GM19467 (cell line): Measurements from ENCODE around the gene TAB2.
"Not testable (repeated sequence)": the region's sequence is repeated elsewhere in the genome, so short reads cannot be mapped to it uniquely, and the experiment has no call there.

ENCODE experiments used
- ATAC-seq: cut with Tn5 transposase; IDR thresholded peaks from one replicate; pipeline ENCODE4 v1.9.1; 2021; ENCODE audit warnings: mild to moderate bottlenecking, moderate library complexity; ENCODE audit not compliant: unreplicated experiment

Gene TAB2

DNA sequence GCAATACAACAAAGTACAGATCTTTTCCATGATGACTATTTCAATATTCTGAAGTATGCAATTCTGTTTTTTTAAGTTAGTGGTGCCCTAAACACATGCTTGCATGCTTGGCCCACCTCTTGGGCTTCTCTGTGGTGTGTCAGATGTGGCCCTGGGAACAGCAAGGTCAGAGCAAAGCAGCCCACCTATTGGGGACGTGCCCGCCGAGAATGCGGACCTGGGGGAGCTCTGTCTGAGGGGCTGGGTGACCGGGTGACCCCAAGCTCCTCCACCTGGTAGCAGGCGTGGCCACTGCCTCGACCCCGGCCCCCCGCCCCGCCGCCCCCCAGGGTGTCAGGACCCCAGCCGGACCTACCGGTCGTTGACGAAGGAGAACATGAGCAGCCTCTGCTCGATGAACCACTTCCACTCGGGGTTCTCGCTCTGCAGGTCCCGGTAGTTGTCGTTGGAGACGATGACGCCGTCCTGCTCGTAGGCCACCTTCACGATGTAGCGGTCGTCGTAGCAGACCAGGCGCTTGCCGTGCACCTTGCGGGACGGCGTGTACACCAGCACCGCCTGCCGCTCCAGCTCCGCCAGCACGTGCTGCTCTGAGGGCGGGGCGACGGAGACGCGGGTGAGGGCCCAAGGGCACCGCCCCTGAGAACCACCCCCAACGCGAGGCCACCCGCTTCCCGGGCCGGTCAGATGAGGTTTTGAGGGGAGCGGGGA, 139.0 kb downstream of the TAB2 start:
- ATAC-seq, result no peak

DNA sequence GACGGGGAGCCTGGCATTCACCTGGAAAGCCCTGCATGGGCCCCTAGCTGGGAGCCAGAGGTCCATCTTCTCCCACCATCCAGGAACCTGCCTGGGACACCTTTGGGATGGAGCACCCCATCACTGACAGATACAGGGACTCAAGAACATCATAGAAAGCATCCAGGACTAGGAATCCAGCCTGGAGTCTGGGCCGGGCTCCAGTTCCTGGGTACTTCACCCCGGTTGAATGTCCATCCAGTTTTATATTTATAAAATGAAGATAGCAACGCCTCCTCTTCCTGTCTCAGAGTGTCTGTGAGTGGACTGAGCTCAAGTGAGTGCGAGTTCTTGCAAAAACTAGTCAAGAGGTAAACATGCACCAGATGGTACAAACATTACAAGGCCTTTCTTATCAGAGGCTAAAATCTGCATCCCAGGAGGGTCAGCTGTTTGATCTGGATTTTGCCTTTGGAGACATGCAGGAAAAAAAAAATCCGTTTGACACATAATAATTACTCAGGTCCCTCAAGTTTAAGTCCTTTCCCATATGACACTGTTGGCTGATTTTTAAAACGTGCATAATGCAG, 139.9 kb downstream of the TAB2 start:
- no peak for ATAC-seq

DNA sequence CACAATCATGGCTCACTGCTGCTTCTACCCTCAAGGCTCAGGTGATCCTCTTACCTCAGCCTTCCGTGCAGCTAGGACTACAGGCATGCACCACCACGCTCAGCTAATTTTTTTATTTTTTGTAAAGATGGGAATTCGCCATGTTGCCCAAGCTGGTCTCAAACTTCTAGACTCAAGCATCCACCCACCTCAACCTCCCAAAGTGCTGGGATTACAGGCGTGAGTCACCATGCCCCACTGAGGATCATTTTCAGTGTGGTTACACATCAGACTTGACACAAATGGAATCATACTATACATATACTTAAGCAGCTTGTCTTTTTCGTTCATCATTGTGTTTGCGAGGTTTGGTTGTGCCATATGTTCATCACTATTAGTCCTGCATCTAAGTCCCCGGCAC, 140.7 kb downstream of the TAB2 start:
- ATAC-seq, result no peak

DNA sequence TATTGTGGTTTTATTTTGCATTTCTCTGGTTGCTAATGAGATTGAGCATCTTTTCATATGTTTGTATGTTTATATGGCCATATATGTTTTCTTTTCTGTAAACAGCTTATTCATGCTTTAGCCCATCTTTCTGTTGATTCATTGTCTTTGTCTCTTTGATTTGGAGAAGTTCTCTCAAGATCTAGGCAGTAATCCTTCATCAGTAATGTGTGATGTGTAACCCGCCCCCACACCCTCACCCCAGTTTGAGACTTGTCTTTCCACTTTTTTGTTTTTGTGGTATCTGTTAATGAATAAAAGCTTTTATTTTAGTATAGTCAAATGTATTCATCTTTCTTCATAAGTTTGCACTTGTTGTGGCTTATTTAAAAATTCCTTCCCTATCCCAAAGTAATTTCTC, 141.3 kb downstream of the TAB2 start:
- ATAC-seq, result no peak

DNA sequence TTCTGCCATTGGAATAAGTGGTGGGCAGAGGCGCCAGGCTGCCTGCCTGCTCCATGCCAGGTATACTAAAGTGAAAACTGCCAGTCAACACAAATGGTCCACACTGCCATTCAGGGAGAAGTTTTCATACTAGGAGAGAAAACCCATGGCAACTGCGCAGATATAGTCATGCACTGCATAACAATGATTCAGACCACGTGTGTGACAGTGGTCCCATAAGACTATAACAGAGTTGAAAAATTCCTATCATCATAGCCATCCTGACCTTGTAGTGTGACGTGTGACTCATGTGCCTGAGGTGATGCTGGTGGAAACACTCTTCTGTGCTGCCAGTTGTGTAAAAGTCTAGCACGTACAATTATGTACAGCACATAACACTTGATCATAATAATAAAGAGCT, 142.2 kb downstream of the TAB2 start:
- ATAC-seq, result no peak

DNA sequence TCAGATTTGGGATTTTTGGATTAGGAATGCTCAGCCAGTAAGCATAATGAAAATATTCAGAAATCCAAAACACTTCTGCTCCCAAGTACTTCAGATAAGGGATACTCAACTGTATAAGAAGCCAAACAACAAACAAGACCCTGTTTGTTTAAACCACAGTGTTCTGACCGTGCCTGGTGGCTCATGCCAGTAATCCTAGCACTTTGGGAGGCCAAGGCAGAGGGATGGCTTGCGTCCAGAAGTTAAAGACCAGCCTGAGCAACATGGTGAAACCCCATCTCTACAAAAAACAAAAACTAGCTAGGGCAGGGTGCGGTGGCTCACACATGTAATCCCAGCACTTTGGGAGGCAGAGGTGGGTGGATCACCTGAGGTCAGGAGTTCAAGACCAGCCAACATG, 142.7 kb downstream of the TAB2 start:
- ATAC-seq, result not testable (repeated sequence)
